GM06990 (cell line): Measurements from ENCODE around the gene CACNB2.

Experiments
- DNase-seq: peaks from one replicate; pipeline ENCODE4 v3.0.0-alpha.2; 2011; ENCODE audit not compliant: insufficient read length; ENCODE audit errors: extremely low read depth
- H3K27me3 ChIP-seq: replicated peaks from 2 replicates; pipeline ENCODE4 v1.6.0; 2011; ENCODE audit warnings: low read length; ENCODE audit not compliant: control insufficient read depth, insufficient read depth
- H3K36me3 ChIP-seq: 2 replicates; pipeline ENCODE4 v1.5.1; 2011; ENCODE audit warnings: low read length; ENCODE audit not compliant: control insufficient read depth, insufficient read depth
- H3K4me3 ChIP-seq: replicated peaks from 2 replicates; pipeline ENCODE4 v1.5.1; 2011; ENCODE audit warnings: low read depth, mild to moderate bottlenecking, control low read depth, low read length
- CTCF ChIP-seq: IDR thresholded peaks from 2 replicates; pipeline ENCODE4 v1.5.1; 2011; ENCODE audit warnings: low read length, control low read depth, mild to moderate bottlenecking, inconsistent platforms; ENCODE audit not compliant: insufficient read depth, poor library complexity, severe bottlenecking

The CACNB2 gene

DNA sequence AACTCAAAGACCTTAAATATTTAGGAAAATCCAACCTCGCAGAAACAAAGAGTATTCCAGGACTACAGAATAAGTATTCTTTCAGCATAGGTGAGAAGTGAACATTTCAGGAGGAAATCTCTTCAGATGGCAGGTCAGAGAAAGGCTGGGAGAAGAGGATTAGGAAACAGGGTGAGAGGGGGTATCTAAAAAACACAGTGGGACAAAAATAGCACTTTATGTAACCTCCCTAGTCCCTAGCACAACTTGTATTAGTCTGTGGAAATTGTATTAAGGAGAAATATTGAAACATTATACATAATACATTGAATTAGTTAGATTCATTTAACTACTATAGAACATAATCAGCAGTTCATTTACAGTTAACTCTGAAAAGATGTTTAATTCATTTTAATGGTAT, 192.3 kb downstream of the CACNB2 start:
- DNase-seq, result no peak
- TF ChIP-seq CTCF, result no peak

DNA sequence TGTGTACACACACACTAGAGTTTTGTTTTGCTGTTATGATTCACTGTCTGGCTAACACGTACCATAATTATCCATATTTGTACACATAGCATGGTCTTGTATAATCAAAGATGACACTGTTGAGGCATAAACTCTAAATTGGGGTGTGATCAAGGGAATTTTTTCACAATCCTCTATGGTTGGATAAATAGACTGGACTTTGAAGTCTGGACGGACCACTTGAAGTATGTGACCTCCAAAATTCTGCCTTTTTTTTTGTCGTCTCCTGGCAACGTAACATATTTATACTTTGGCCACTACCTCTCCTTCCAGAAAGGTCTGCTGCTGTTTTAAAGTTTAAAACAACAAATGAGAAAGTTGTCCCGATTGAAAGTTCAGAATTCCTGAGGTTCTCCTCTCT, 193.4 kb downstream of the CACNB2 start:
- Histone ChIP-seq H3K36me3 (no peaks in the 10 kb centered on the region), H3K4me3 (no peak overlapping the region), H3K27me3 (peaks cover 1% of the 10 kb centered on the region; the same call in 1 of the 2 replicates)
- no peak for DNase-seq
- no peak for TF ChIP-seq CTCF

More for the DNA sequence above, 192.3 kb downstream of the CACNB2 start:
- H3K4me3 ChIP-seq, result no peak overlapping the region
- peaks cover 1% of the 10 kb centered on the region; the same call in 1 of the 2 replicates for H3K27me3 ChIP-seq
- no peaks in the 10 kb centered on the region for H3K36me3 ChIP-seq

DNA sequence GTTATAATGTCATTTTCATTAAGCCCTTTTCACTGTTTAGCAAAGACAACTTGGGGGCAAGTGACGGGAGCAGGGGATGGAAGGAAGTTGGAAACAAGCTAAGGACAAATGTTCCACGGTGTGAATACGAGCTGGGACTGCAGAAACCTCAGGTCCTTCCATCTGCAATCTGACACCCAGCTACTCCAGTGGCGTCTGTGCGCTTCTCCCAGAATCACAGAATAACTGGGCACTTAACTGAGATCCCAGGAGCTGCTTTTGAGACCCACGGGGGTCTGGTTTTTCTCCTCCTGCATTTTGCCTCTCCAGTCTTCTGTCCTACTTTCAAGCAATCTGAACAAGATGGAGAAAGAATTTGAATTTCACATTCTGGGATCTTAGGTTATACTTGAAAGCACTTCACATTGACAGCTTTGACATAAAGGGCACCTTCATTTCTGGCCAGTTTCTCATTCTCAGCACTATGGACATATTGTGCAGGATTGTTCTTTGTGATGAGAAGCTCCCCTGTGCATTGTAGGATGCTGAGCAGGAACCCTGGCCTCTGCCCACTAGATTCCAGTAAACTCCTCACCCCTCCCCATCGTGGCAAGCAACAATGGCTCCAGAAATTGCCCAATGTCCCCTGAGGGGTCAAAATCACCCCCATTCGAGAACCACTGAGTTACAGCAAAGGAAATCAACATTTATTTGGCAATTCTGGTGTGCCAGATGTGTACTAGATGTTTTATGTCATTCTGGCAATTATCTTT, 194.1 kb downstream of the CACNB2 start:
- TF ChIP-seq CTCF, result no peak
- H3K27me3 ChIP-seq, result peaks cover 1% of the 10 kb centered on the region; the same call in 1 of the 2 replicates
- no peak overlapping the region for H3K4me3 ChIP-seq
- no peaks in the 10 kb centered on the region for H3K36me3 ChIP-seq
- DNase-seq, result no peak

- no peak for TF ChIP-seq CTCF
These were observed 200.3 kb downstream of the CACNB2 start for GRCh38 chr10:18340496-18341051.

GRCh38 chr10:18341055-18341454, 200.8 kb downstream of the CACNB2 start:
- Histone ChIP-seq H3K27me3 (no peaks in the 10 kb centered on the region), H3K36me3 (no peaks in the 10 kb centered on the region), H3K4me3 (no peak overlapping the region)
- no peak for DNase-seq
- TF ChIP-seq CTCF, result no peak

More at GRCh38 chr10:18340496-18341051, 200.3 kb downstream of the CACNB2 start:
- Histone ChIP-seq H3K36me3 (no peaks in the 10 kb centered on the region), H3K27me3 (no peaks in the 10 kb centered on the region), H3K4me3 (no peak overlapping the region)
- no peak for DNase-seq
